KOPT-K1 (cell line): ENCODE measurements around the gene SPATA4.
"Not testable (repeated sequence)": the region's sequence is repeated elsewhere in the genome, so short reads cannot be mapped to it uniquely, and the experiment has no call there.

Source experiments
- H3K27ac ChIP-seq: fragments of 200-600 bp; sonication (generic); 2 replicates; pipeline ENCODE4 v1.5.1; 2016; ENCODE audit warnings: antibody characterized with exemption, mild to moderate bottlenecking, low read depth, low read length; ENCODE audit not compliant: poor library complexity, severe bottlenecking
- H3K36me3 ChIP-seq: fragments of 200-600 bp; sonication (generic); 2 replicates; pipeline ENCODE4 v1.5.1; 2017; ENCODE audit warnings: antibody characterized with exemption, mild to moderate bottlenecking, low read length, moderate library complexity; ENCODE audit not compliant: insufficient read depth
- H3K9me3 ChIP-seq: fragments of 200-600 bp; sonication (generic); 2 replicates; pipeline ENCODE4 v1.5.1; 2017; ENCODE audit warnings: antibody characterized with exemption, low read length, mild to moderate bottlenecking; ENCODE audit not compliant: insufficient read depth, poor library complexity, severe bottlenecking

SPATA4 gene

GRCh38 chr4:176195184-176195978 lies at the start of gene SPATA4:
TSS of gene SPATA4 (minus strand) at chr4:176195585. CDS start at chr4:176195562, 23 bp downstream.
- Histone ChIP-seq H3K36me3 (no peaks in the 10 kb centered on the region), H3K9me3 (no peaks in the 10 kb centered on the region), H3K27ac (peak within 1 kb of the TSS; percentile 7)

- no peaks in the 10 kb centered on the region for H3K36me3 ChIP-seq
- H3K9me3 ChIP-seq: no peaks in the 10 kb centered on the region
- H3K27ac ChIP-seq: no peak overlapping the region
Observed at GRCh38 chr4:176242764-176243347, 47.5 kb upstream of the SPATA4 start.

GRCh38 chr4:176241703-176242102 lies 46.3 kb upstream of the SPATA4 start:
- Histone ChIP-seq H3K27ac (no peak overlapping the region), H3K9me3 (no peaks in the 10 kb centered on the region), H3K36me3 (no peaks in the 10 kb centered on the region)

- Histone ChIP-seq H3K9me3 (no peaks in the 10 kb centered on the region), H3K36me3 (no peaks in the 10 kb centered on the region), H3K27ac (no peak overlapping the region)
Observed at GRCh38 chr4:176238826-176239225, 43.4 kb upstream of the SPATA4 start.

GRCh38 chr4:176238157-176238610 lies 42.8 kb upstream of the SPATA4 start:
- Histone ChIP-seq H3K9me3 (no peaks in the 10 kb centered on the region), H3K27ac (no peak overlapping the region), H3K36me3 (no peaks in the 10 kb centered on the region)

GRCh38 chr4:176236946-176237345 lies 41.6 kb upstream of the SPATA4 start:
- no peaks in the 10 kb centered on the region for H3K9me3 ChIP-seq
- H3K27ac ChIP-seq: no peak overlapping the region
- H3K36me3 ChIP-seq: no peaks in the 10 kb centered on the region

- Histone ChIP-seq H3K36me3 (no peaks in the 10 kb centered on the region), H3K27ac (no peak overlapping the region), H3K9me3 (no peaks in the 10 kb centered on the region)
Observed at GRCh38 chr4:176230836-176231235, 35.5 kb upstream of the SPATA4 start.

- Histone ChIP-seq H3K27ac (no peak overlapping the region), H3K36me3 (no peaks in the 10 kb centered on the region), H3K9me3 (no peaks in the 10 kb centered on the region)
Observed at GRCh38 chr4:176229645-176230044, 34.3 kb upstream of the SPATA4 start.

- no peaks in the 10 kb centered on the region for H3K9me3 ChIP-seq
- no peak overlapping the region for H3K27ac ChIP-seq
- no peaks in the 10 kb centered on the region for H3K36me3 ChIP-seq
Observed at GRCh38 chr4:176226736-176227135, 31.4 kb upstream of the SPATA4 start.

GRCh38 chr4:176223561-176223960 lies 28.2 kb upstream of the SPATA4 start:
- no peaks in the 10 kb centered on the region for H3K36me3 ChIP-seq
- H3K9me3 ChIP-seq: no peaks in the 10 kb centered on the region
- no peak overlapping the region for H3K27ac ChIP-seq

- Histone ChIP-seq H3K9me3 (no peaks in the 10 kb centered on the region), H3K27ac (no peak overlapping the region), H3K36me3 (no peaks in the 10 kb centered on the region)
Observed at GRCh38 chr4:176222149-176222548, 26.8 kb upstream of the SPATA4 start.

- Histone ChIP-seq H3K36me3 (no peaks in the 10 kb centered on the region), H3K9me3 (no peaks in the 10 kb centered on the region), H3K27ac (no peak overlapping the region)
Observed at GRCh38 chr4:176217510-176217909, 22.1 kb upstream of the SPATA4 start.

GRCh38 chr4:176212351-176212750 lies 17.0 kb upstream of the SPATA4 start:
- not testable (repeated sequence) for H3K27ac ChIP-seq, H3K36me3 ChIP-seq, H3K9me3 ChIP-seq

- H3K27ac ChIP-seq: no peak overlapping the region
- H3K36me3 ChIP-seq: no peaks in the 10 kb centered on the region
- H3K9me3 ChIP-seq: no peaks in the 10 kb centered on the region
Observed at GRCh38 chr4:176210579-176211296, 15.4 kb upstream of the SPATA4 start.

- no peaks in the 10 kb centered on the region for H3K9me3 ChIP-seq
- no peak overlapping the region for H3K27ac ChIP-seq
- no peaks in the 10 kb centered on the region for H3K36me3 ChIP-seq
Observed at GRCh38 chr4:176210101-176210500, 14.7 kb upstream of the SPATA4 start.
